ENCODE results near the gene RRP15.

RRP15 gene

GRCh38 chr1:218384581-218384993 is 99.5 kb downstream of the RRP15 start:
- H3K4me3 ChIP-seq (ENCODE audit: low read depth, low read length), result no peak overlapping the region

Measured in iPS-11a (cell line).